OCI-LY1 (cell line): ENCODE measurements around the gene NME9.

Source experiments
- EZH2 ChIP-seq: fragments of 200-600 bp; sonication (generic), shearing (Covaris generic); IDR thresholded peaks from 2 replicates; pipeline ENCODE4 v1.8.0; 2017; ENCODE audit warnings: borderline replicate concordance, mixed run types, mild to moderate bottlenecking, antibody characterized with exemption, low read length, moderate library complexity, mixed read lengths
- TF ChIP-seq, protein P1 (sequence below): fragments of 200-600 bp; sonication (generic), shearing (Covaris generic); IDR thresholded peaks from 2 replicates; pipeline ENCODE4 v1.5.1; 2017; ENCODE audit warnings: mild to moderate bottlenecking, antibody characterized with exemption, low read length, moderate library complexity, mixed read lengths

DNA sequence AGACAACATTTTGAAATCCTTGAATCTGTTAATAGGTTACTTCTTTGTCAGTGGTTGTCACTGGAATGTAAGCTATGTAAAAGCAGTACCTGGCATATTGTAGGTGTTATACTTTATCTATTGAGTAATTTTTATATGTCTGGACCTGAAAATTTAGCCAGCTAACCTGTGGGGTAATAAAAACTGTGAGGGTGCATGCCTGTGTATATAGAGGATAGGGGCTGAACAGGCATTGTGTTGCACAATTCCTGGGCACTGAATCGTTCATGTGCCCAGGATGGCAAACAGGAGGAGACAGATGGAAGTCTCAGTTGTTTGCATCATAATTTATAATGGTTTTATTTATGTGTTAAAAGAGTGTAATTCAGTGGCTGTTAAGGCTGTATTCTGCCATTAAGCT, 75.4 kb downstream of the NME9 start:
- no peak for TF ChIP-seq EZH2
- TF ChIP-seq, protein P1, sequence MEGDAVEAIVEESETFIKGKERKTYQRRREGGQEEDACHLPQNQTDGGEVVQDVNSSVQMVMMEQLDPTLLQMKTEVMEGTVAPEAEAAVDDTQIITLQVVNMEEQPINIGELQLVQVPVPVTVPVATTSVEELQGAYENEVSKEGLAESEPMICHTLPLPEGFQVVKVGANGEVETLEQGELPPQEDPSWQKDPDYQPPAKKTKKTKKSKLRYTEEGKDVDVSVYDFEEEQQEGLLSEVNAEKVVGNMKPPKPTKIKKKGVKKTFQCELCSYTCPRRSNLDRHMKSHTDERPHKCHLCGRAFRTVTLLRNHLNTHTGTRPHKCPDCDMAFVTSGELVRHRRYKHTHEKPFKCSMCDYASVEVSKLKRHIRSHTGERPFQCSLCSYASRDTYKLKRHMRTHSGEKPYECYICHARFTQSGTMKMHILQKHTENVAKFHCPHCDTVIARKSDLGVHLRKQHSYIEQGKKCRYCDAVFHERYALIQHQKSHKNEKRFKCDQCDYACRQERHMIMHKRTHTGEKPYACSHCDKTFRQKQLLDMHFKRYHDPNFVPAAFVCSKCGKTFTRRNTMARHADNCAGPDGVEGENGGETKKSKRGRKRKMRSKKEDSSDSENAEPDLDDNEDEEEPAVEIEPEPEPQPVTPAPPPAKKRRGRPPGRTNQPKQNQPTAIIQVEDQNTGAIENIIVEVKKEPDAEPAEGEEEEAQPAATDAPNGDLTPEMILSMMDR: no peak
